ENCODE measurements around the gene FMNL1. TPM values are rescaled to one million over a fixed set of nuclear protein-coding genes. Genes with fewer than 3 reads are reported as not detected.

The FMNL1 gene
- total RNA-seq, 1 experiment from 2014 or later: 3.0 TPM

GRCh38 chr17:45284176-45285140, 62.8 kb downstream of the FMNL1 start:
- Mint-ChIP-seq H3K4me1 (ENCODE audit: low read depth, unreplicated experiment) (no peaks in the 10 kb centered on the region), H3K4me3 (ENCODE audit: unreplicated experiment) (no peak overlapping the region), H3K27me3 (ENCODE audit: insufficient read depth, unreplicated experiment) (no peaks in the 10 kb centered on the region), H3K36me3 (ENCODE audit: insufficient read depth, unreplicated experiment) (peaks cover 37% of the 10 kb centered on the region), H3K27ac (ENCODE audit: unreplicated experiment) (no peak overlapping the region), H3K9me3 (ENCODE audit: unreplicated experiment) (no peaks in the 10 kb centered on the region)
- DNase-seq: peak in 1 of 2 experiments; percentile 33
- intact Hi-C loops (cut with micrococcal nuclease; ENCODE audit: unreplicated experiment): no loop called here
- no peak for TF ChIP-seq CTCF (IDR thresholded peaks at IDR 0.05; ENCODE audit: insufficient read depth in 1 of 2, low read depth in 1 of 2, low read length in 1 of 2, severe bottlenecking in 1 of 2, unreplicated experiment in 1 of 2)
- no TSS peak for BruUV-seq (replicated peaks)
- CTCF ChIA-PET: interaction anchor here (0.6 to 1.6 kb wide), 3 partner anchors 32 to 149 kb away, joined by 3 to 7 read pairs (median 4); partner anchors contain the start of genes ACBD4 and MAP3K14
- POLR2A ChIA-PET: no interaction called here
- Histone ChIP-seq H3K4me3 (ENCODE audit: low read depth, low read length) (no peak overlapping the region), H3K4me1 (peaks cover 11% of the 10 kb centered on the region), H3K36me3 (ENCODE audit: control insufficient read depth, insufficient read depth, low read length) (peaks cover 4% of the 10 kb centered on the region), H3K27me3 (replicated peaks; ENCODE audit: control insufficient read depth, insufficient read depth, low read length) (no peaks in the 10 kb centered on the region), H3K9me3 (no peaks in the 10 kb centered on the region)

GRCh38 chr17:45286286-45286685, 64.6 kb downstream of the FMNL1 start:
- Mint-ChIP-seq H3K4me3 (ENCODE audit: unreplicated experiment) (no peak overlapping the region), H3K36me3 (ENCODE audit: insufficient read depth, unreplicated experiment) (peaks cover 54% of the 10 kb centered on the region), H3K27ac (ENCODE audit: unreplicated experiment) (no peak overlapping the region), H3K9me3 (ENCODE audit: unreplicated experiment) (no peaks in the 10 kb centered on the region), H3K27me3 (ENCODE audit: insufficient read depth, unreplicated experiment) (no peaks in the 10 kb centered on the region), H3K4me1 (ENCODE audit: low read depth, unreplicated experiment) (peaks cover 11% of the 10 kb centered on the region)
- peaks cover 4% of the 10 kb centered on the region for H3K36me3 ChIP-seq (ENCODE audit: control insufficient read depth, insufficient read depth, low read length)
- intact Hi-C loops (cut with micrococcal nuclease; ENCODE audit: unreplicated experiment): no loop called here
- no peak for DNase-seq
- H3K4me1 ChIP-seq: peaks cover 11% of the 10 kb centered on the region
- ChIA-PET POLR2A (no interaction called here), CTCF (interaction anchor here (2.6 kb wide), 1 partner anchor 9 kb away, joined by 11 read pairs; no protein-coding TSS in a partner anchor)
- H3K27me3 ChIP-seq (replicated peaks; ENCODE audit: control insufficient read depth, insufficient read depth, low read length): no peaks in the 10 kb centered on the region
- no peak overlapping the region for H3K4me3 ChIP-seq (ENCODE audit: low read depth, low read length)
- BruUV-seq (replicated peaks): no TSS peak
- no peak for TF ChIP-seq CTCF (IDR thresholded peaks at IDR 0.05; ENCODE audit: insufficient read depth in 1 of 2, low read depth in 1 of 2, low read length in 1 of 2, severe bottlenecking in 1 of 2, unreplicated experiment in 1 of 2)
- no peaks in the 10 kb centered on the region for H3K9me3 ChIP-seq

- Histone ChIP-seq H3K4me3 (ENCODE audit: low read depth, low read length) (no peak overlapping the region), H3K4me1 (peaks cover 11% of the 10 kb centered on the region), H3K9me3 (no peaks in the 10 kb centered on the region), H3K27me3 (replicated peaks; ENCODE audit: control insufficient read depth, insufficient read depth, low read length) (no peaks in the 10 kb centered on the region), H3K36me3 (ENCODE audit: control insufficient read depth, insufficient read depth, low read length) (peaks cover 4% of the 10 kb centered on the region)
- H3K9me3 Mint-ChIP-seq (ENCODE audit: unreplicated experiment): no peaks in the 10 kb centered on the region
- H3K36me3 Mint-ChIP-seq (ENCODE audit: insufficient read depth, unreplicated experiment): peaks cover 47% of the 10 kb centered on the region
- no peak for DNase-seq
- no TSS peak for BruUV-seq (replicated peaks)
- POLR2A ChIA-PET: interaction anchor here (0.6 kb wide), 1 partner anchor 388 kb away, joined by 3 read pairs; no protein-coding TSS in a partner anchor
- CTCF ChIA-PET: interaction anchor here (0.7 to 2.6 kb wide), 2 partner anchors 10 to 152 kb away, joined by 4 to 11 read pairs; partner anchors contain the start of gene ACBD4
- H3K4me3 Mint-ChIP-seq (ENCODE audit: unreplicated experiment): no peak overlapping the region
- no peak overlapping the region for H3K27ac Mint-ChIP-seq (ENCODE audit: unreplicated experiment)
- no peaks in the 10 kb centered on the region for H3K27me3 Mint-ChIP-seq (ENCODE audit: insufficient read depth, unreplicated experiment)
- peaks cover 11% of the 10 kb centered on the region for H3K4me1 Mint-ChIP-seq (ENCODE audit: low read depth, unreplicated experiment)
- no peak for TF ChIP-seq CTCF (IDR thresholded peaks at IDR 0.05; ENCODE audit: insufficient read depth in 1 of 2, low read depth in 1 of 2, low read length in 1 of 2, severe bottlenecking in 1 of 2, unreplicated experiment in 1 of 2)
- intact Hi-C loops (cut with micrococcal nuclease; ENCODE audit: unreplicated experiment): no loop called here
Observed at GRCh38 chr17:45287526-45288500, 66.1 kb downstream of the FMNL1 start.
